GM19099 (cell line): ENCODE data around the gene LAMA2.

Source experiments
- POLR2A ChIP-seq: IDR thresholded peaks from 3 replicates; pipeline ENCODE4 v1.6.1; 2011; ENCODE audit warnings: low read depth; ENCODE audit not compliant: insufficient read length; ENCODE audit errors: extremely low read depth

The LAMA2 gene

DNA sequence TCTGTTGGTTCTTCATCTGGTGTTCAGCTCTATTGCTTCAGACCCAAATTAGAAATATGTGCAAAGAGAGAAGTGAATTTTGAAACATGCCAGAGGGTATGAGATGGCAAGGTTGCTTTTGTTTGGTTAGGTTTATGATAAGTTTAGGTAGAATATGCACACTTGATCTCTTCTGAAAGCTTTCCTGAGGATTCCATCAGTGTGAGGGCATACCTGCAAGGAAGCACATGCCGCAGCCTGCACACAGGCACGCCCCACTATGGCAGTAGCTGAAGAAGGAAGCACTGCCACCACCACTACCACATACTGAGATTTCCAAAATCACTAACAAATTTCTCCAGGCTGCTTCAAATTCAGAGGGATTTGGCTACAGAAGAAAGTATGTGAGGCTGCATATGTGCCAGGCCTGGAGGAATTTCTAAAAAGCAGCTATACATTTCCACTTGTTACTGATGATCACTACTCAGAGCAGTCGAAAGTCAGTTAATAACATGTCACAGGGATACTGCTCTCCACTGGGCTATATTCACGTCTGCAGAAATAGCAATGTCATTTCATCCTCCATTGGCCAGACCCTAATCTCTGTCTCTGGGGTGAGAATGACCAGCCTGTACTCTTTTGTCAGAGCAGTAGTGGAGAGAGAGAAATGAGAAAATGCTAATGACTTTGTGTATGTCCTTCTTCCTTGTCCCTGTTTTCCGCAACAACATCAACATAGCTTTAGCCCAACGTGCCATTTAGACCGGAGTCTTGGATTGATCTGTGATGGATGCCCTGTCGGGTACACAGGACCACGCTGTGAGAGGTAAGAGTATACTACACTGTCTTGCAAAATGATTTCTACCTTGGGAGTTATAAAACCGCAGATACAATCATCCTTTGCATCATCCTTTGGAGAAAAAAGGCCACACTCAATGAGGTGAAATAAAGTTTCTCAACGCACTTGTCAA, 396.7 kb downstream of the LAMA2 start:
- TF ChIP-seq POLR2A, result no peak

- TF ChIP-seq POLR2A, result no peak
Measured at GRCh38 chr6:129280293-129280644, 397.3 kb downstream of the LAMA2 start.

GRCh38 chr6:129280749-129281148, 397.8 kb downstream of the LAMA2 start:
- no peak for TF ChIP-seq POLR2A

DNA sequence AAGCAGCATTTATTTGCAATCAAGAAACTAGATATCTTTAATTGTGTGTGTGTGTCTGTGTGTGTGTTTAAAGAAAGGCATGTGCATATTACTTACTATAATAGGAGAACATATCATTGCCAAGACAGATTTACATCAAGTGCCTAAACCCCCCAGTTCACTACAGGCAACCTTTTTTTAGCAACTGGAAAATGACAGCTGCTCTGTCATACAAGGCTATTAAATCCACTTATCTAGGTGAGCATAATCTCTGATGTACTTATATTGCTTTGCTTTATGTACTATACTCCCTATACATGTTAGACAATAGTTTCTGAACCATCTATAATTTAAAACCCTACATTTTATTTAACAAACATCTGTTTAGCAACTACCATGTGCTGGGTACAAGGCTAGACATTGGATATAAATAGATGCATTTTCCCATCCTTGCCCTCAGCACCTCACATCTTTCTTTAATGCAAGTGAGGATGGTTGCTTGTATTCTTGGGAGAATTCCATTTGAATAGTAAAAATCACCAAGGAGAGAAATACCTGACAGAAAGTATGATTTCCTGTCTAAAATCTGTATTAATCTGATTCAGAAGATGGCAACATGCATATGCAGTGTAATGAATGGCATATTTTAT, 398.3 kb downstream of the LAMA2 start:
- TF ChIP-seq POLR2A, result no peak

GRCh38 chr6:129282019-129282418, 399.1 kb downstream of the LAMA2 start:
- no peak for TF ChIP-seq POLR2A

- TF ChIP-seq POLR2A, result no peak
Measured at GRCh38 chr6:129284225-129284624, 401.3 kb downstream of the LAMA2 start.

DNA sequence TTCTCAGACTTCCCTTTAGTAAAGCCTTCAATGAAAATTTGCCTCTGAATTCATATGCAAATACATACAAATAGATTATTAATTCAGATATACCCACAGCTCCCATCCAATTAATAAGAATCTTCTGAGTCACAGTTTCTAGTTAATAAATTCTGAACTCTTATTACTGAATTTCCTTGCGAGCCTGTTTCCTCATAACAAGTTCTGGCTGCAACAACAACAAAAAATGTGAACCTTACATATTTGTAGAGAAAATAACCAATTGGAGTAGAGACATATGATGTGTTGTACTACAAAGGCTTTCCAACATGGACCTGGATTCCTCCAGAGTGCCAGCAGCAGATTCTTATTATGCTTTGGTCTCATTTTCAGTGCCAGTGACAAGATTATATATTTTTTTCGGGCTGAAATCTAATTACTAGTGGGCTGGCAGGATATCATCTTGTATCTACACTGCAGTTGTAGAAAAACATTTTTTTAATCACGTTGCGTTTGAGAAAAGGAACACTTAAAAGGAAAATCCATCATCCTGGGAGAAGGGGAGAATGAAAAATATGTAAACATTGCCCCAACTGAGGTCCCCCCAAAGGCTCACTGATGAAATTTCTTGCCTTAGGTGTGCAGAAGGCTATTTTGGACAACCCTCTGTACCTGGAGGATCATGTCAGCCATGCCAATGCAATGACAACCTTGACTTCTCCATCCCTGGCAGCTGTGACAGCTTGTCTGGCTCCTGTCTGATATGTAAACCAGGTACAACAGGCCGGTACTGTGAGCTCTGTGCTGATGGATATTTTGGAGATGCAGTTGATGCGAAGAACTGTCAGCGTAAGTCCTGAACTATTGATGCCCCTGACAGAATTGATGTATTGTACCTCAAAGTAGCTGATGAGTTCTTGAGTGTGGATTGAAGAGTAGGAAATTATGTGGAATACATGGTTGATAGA, 404.6 kb downstream of the LAMA2 start:
- TF ChIP-seq POLR2A, result no peak

- no peak for TF ChIP-seq POLR2A
Measured at GRCh38 chr6:129289442-129289841, 406.5 kb downstream of the LAMA2 start.

GRCh38 chr6:129292836-129293235, 409.9 kb downstream of the LAMA2 start:
- TF ChIP-seq POLR2A, result no peak

GRCh38 chr6:129297592-129297991, 414.7 kb downstream of the LAMA2 start:
- no peak for TF ChIP-seq POLR2A

GRCh38 chr6:129302671-129303070, 419.7 kb downstream of the LAMA2 start:
- no peak for TF ChIP-seq POLR2A

DNA sequence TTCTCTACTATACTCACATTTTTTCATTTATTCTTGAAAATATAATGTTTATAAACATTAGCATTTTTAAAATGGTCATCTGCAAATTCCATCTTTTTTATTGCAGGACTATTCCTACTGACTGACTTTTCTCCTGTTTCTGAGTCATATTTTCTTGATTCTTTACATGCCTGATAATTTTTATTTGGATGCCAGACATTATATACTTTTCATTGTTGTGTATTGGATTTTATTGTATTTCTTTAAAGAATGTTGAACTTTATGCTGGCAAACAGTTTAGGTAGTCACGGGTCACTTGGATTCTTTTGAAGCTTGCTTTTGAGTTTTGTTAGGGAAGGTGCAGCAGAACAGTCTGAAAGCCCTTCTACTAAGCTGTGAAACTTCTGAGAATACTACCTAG, 423.9 kb downstream of the LAMA2 start:
- TF ChIP-seq POLR2A, result no peak

DNA sequence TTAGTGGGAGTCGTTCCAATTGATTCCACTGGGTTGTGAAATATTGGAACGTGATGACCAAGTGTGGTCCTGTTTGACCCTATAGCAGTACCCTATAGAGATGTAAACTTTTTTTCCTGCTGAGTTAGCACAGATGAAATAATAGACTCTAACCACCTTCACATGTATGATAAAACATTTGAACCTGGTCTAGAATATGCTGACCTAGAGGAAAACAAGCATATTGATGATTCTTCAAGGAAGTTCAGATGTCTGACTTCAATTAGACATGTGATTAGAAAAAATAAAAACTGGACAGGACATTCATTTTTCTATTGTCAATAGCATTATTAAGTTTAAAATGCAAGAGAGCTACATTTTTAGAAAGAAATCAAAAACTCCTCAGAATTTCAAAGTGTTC, 424.9 kb downstream of the LAMA2 start:
- no peak for TF ChIP-seq POLR2A

DNA sequence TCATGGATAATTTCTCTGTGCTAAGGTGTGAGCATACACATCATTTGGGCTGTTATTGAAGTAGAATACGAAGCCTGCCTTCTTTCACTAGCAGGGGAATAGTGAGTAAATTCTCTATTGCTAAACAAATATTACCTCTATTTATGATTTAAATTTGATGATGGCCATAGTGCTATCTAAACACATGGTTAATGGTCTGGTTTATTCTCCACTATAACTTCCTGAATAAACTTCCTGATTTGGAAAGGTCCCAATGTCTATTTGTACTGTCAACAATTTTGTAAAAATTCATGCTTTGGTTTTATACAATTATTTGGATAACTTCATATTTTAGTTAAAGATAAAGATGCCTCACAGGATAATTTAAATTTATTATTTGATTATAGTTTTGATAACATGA, 426.2 kb downstream of the LAMA2 start:
- no peak for TF ChIP-seq POLR2A

- TF ChIP-seq POLR2A, result no peak
Measured at GRCh38 chr6:129312880-129313279, 429.9 kb downstream of the LAMA2 start.
